ENCODE measurements around the gene TAF10. TPM values are rescaled to one million over a fixed set of nuclear protein-coding genes. Genes with fewer than 3 reads are reported as not detected.

Gene TAF10
- total RNA-seq, 1 experiment from 2014 or later, result 51.5 TPM

DNA sequence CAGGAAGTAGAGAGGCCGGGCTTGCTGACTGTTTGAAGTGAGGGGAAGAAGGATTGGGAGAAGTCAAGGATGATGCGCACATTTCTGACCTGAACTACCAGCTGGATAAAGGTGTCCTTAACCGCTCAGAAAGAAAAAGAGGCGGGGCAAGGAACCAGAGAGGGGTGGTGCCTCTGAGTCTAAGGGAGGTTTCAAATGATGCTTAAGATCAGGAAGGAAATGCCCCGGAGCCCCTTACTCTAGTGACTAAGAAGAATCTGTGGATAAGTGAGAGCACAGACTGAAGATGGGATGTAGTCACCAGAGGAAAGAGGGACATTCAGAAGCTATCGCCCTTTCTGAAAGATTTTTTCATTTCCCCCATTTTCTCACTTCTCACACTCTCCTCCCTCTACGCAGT, 30.9 kb upstream of the TAF10 start:
- CTCF ChIA-PET, result no interaction called here

DNA sequence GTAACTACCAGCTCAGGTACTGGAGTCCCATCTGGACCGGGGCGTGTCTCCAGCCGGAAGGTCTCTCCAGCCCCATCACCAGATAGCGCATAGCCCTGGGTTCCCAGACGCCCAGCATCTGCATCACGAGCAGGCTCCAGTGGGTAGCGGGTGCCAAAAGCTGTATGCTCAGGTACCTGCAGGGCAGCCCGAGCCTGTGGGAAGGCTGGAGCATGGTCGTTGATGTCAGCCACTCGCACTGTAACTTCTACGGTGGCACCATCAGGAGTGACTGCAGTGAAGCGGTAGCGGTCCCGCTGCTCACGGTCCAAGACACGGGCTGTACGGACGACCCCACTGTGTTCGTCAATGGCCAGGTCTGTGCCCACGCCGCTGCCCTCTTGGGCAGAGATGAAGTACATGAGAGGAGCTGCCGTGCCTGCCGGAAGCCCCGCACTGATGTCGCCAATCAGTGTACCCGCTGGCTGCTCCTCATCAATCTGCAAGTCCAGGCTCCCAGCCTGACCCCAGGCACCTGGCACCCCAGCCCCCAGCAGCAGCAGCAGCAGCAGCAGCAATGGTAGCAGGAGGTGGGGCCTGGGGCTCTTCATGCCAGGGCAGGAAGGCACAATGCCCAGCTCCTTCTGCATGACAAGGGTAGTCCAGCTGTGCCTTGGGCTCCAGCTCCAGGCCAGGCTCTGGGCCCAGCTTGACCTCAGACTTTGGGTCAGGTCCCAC, 29.1 kb upstream of the TAF10 start:
- Histone ChIP-seq H3K36me3 (ENCODE audit: low read depth) (no peaks in the 10 kb centered on the region), H2AFZ (no peak overlapping the region), H3K9me3 (ENCODE audit: insufficient read depth, low read depth) (no peaks in the 10 kb centered on the region), H3F3A (ENCODE audit: insufficient read depth, low read depth) (no peaks in the 10 kb centered on the region), H3K79me2 (ENCODE audit: low read depth) (no peaks in the 10 kb centered on the region), H3K4me1 (replicated peaks; ENCODE audit: insufficient read depth) (no peaks in the 10 kb centered on the region; the same call in 1 of the 2 replicates), H3K9me2 (ENCODE audit: insufficient read depth) (no peaks in the 10 kb centered on the region), H4K20me1 (ENCODE audit: insufficient read depth) (no peaks in the 10 kb centered on the region), H3K27ac (no peak overlapping the region), H3K4me2 (no peak overlapping the region), H3K4me3 (no peak overlapping the region), H3K27me3 (ENCODE audit: insufficient read depth, low read depth) (no peaks in the 10 kb centered on the region)
- no TSS peak for BruUV-seq (replicated peaks)
- no peak for DNase-seq
- CTCF ChIA-PET, result no interaction called here
- intact Hi-C loops (cut with micrococcal nuclease; ENCODE audit: unreplicated experiment), result no loop called here
- POLR2A ChIA-PET (ENCODE audit: unreplicated experiment), result no interaction called here
- TF ChIP-seq, protein P1, sequence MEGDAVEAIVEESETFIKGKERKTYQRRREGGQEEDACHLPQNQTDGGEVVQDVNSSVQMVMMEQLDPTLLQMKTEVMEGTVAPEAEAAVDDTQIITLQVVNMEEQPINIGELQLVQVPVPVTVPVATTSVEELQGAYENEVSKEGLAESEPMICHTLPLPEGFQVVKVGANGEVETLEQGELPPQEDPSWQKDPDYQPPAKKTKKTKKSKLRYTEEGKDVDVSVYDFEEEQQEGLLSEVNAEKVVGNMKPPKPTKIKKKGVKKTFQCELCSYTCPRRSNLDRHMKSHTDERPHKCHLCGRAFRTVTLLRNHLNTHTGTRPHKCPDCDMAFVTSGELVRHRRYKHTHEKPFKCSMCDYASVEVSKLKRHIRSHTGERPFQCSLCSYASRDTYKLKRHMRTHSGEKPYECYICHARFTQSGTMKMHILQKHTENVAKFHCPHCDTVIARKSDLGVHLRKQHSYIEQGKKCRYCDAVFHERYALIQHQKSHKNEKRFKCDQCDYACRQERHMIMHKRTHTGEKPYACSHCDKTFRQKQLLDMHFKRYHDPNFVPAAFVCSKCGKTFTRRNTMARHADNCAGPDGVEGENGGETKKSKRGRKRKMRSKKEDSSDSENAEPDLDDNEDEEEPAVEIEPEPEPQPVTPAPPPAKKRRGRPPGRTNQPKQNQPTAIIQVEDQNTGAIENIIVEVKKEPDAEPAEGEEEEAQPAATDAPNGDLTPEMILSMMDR (conservative IDR thresholded peaks at IDR 0.05), result no peak
- no peak for TF ChIP-seq EZH2 (IDR thresholded peaks at IDR 0.05; ENCODE audit: low read depth)

More for the DNA sequence above, 30.9 kb upstream of the TAF10 start:
- H3K4me1 ChIP-seq (replicated peaks; ENCODE audit: insufficient read depth), result no peaks in the 10 kb centered on the region
- H3K4me3 ChIP-seq, result no peak overlapping the region
- POLR2A ChIA-PET (ENCODE audit: unreplicated experiment), result no interaction called here
- no peak for DNase-seq
- no peaks in the 10 kb centered on the region for H3K79me2 ChIP-seq (ENCODE audit: low read depth)
- H4K20me1 ChIP-seq (ENCODE audit: insufficient read depth), result no peaks in the 10 kb centered on the region
- no peaks in the 10 kb centered on the region for H3F3A ChIP-seq (ENCODE audit: insufficient read depth, low read depth)
- no peak overlapping the region for H2AFZ ChIP-seq
- BruUV-seq (replicated peaks), result no TSS peak
- intact Hi-C loops (cut with micrococcal nuclease; ENCODE audit: unreplicated experiment), result no loop called here
- no peaks in the 10 kb centered on the region for H3K9me2 ChIP-seq (ENCODE audit: insufficient read depth)
- H3K9me3 ChIP-seq (ENCODE audit: insufficient read depth, low read depth), result no peaks in the 10 kb centered on the region
- TF ChIP-seq EZH2 (IDR thresholded peaks at IDR 0.05; ENCODE audit: low read depth), result no peak
- TF ChIP-seq, protein P1 (conservative IDR thresholded peaks at IDR 0.05), result no peak
- no peak overlapping the region for H3K4me2 ChIP-seq
- no peaks in the 10 kb centered on the region for H3K27me3 ChIP-seq (ENCODE audit: insufficient read depth, low read depth)
- no peaks in the 10 kb centered on the region for H3K36me3 ChIP-seq (ENCODE audit: low read depth)
- no peak overlapping the region for H3K27ac ChIP-seq

DNA sequence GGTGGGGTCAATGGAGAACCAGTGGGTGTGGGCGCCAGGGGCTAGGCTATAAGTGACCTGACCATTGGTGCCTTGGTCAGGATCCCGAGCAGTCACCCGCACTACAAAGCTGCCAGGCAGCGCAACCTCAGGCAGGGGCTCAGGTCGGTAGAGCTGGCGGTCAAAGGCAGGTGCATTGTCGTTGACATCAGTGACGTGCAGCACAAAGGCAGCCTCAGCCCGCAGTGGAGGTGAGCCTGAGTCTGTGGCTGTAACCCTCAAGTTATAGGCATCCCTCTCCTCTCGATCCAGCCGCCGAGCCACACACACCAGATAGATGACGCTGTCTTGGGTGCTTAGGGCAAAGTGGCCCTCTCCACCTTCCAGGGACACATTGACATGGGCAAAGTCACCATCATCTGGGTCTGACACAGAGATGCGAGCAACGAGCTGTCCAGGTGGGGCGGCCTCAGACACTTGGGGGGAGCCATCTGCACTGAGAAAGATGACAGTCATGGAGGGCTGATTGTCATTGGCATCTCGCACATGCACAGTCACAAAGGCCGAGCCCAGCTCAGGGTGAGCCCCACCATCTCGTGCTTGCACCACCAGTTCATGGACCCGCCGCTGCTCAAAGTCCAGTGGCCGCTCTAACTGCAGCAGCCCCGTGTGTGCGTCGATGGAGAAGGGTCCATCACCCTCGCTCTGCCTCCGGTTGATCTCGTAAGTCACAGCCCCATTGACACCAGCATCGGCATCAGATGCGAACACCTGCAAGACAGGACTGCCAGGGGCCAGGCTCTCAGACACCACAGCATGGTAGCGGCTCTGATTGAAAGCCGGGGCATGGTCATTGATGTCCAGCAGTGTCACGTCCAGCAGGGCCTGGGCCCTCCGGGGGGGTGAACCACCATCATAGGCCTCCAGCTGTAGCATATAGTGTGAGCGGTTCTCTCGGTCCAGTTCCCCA, 28.3 kb upstream of the TAF10 start:
- Histone ChIP-seq H3K79me2 (ENCODE audit: low read depth) (no peaks in the 10 kb centered on the region), H3K27ac (no peak overlapping the region), H3K9me3 (ENCODE audit: insufficient read depth, low read depth) (no peaks in the 10 kb centered on the region), H3K4me3 (no peak overlapping the region), H3K4me1 (replicated peaks; ENCODE audit: insufficient read depth) (no peaks in the 10 kb centered on the region; the same call in 1 of the 2 replicates), H3K36me3 (ENCODE audit: low read depth) (no peaks in the 10 kb centered on the region), H4K20me1 (ENCODE audit: insufficient read depth) (no peaks in the 10 kb centered on the region), H3K4me2 (no peak overlapping the region), H3K9me2 (ENCODE audit: insufficient read depth) (no peaks in the 10 kb centered on the region), H3F3A (ENCODE audit: insufficient read depth, low read depth) (no peaks in the 10 kb centered on the region), H2AFZ (no peak overlapping the region), H3K27me3 (ENCODE audit: insufficient read depth, low read depth) (no peaks in the 10 kb centered on the region)
- TF ChIP-seq, protein P1 (conservative IDR thresholded peaks at IDR 0.05), result no peak
- TF ChIP-seq EZH2 (IDR thresholded peaks at IDR 0.05; ENCODE audit: low read depth), result no peak
- intact Hi-C loops (cut with micrococcal nuclease; ENCODE audit: unreplicated experiment), result no loop called here
- ChIA-PET CTCF (no interaction called here), POLR2A (ENCODE audit: unreplicated experiment) (no interaction called here)
- no peak for DNase-seq
- BruUV-seq (replicated peaks), result no TSS peak

All from PC-9 (cell line).